GM20000 (cell line): Measurements from ENCODE around the gene SREK1IP1.

Experiments
- DNase-seq: peaks from one replicate; pipeline ENCODE4 v3.0.0; 2012; ENCODE audit warnings: low spot score
- CTCF ChIP-seq: IDR thresholded peaks from 2 replicates; pipeline ENCODE4 v1.5.1; 2012; ENCODE audit warnings: mild to moderate bottlenecking, control low read depth; ENCODE audit errors: extremely low read depth, missing control alignments

Gene SREK1IP1

GRCh38 chr5:64768358-64769312, at the start of gene SREK1IP1, which contains the start of gene CWC27:
Gene SREK1IP1, minus strand, starts transcription at chr5:64768691. Its CDS starts 174 bp downstream, at chr5:64768517.
Gene CWC27, plus strand, starts transcription at chr5:64768930. Its CDS starts 217 bp downstream, at chr5:64769147.
- peak; percentile 73 for DNase-seq
- TF ChIP-seq CTCF: no peak

- no peak for TF ChIP-seq CTCF
- DNase-seq: no peak
Observed at GRCh38 chr5:64818245-64818644, 49.8 kb upstream of the SREK1IP1 start.

GRCh38 chr5:64814073-64814472, 45.6 kb upstream of the SREK1IP1 start:
- peak; percentile 35 for DNase-seq
- TF ChIP-seq CTCF: no peak

GRCh38 chr5:64811050-64811640, 42.7 kb upstream of the SREK1IP1 start:
- peak; percentile 40 for TF ChIP-seq CTCF
- DNase-seq: peak; percentile 16

GRCh38 chr5:64807520-64807919, 39.0 kb upstream of the SREK1IP1 start:
- TF ChIP-seq CTCF: no peak
- no peak for DNase-seq

GRCh38 chr5:64806537-64806936, 38.0 kb upstream of the SREK1IP1 start:
- no peak for DNase-seq
- TF ChIP-seq CTCF: no peak

- no peak for DNase-seq
- TF ChIP-seq CTCF: no peak
Observed at GRCh38 chr5:64800926-64801325, 32.4 kb upstream of the SREK1IP1 start.
